ENCODE measurements around the gene ANKRD29.
"Not testable (repeated sequence)": the region's sequence is repeated elsewhere in the genome, so short reads cannot be mapped to it uniquely, and the experiment has no call there.

ANKRD29 gene

DNA sequence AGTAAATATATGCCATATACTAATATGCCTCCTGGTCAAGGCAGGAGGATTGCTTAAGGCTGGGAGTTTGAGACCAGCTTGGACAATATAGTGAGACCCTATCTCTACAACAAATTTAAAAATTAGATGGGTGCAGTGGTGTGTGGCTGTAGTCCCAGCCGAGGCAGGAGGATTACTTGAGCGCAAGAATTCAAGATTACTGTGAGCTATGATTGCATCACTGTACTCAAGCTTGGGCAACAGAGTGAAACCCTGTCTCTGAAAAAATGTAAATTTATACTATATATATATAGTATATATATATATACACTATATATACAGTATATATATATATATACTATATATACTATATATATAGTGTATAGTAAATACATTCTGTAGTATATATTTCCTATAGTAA is 46.5 kb downstream of the ANKRD29 start:
- no peak for DNase-seq (ENCODE audit: low read depth)

DNA sequence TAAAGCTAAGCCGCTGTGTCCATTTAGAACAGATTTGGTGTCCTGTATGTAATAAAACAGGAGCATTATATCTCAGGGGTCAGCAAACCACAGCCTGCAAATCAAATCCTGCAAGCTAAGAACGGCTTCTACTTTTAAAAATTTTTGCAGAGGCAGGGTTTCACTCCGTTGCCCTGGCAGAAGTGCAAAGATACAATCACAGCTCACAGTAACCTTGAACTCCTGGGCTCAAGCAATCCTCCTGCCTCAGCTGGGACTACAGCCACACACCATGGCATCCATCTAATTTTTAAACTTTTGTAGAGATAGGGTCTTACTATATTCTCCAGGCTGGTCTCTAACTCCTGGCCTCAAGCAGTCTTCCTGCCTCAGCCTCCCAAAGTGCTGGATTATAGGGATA is 47.8 kb downstream of the ANKRD29 start:
- DNase-seq (ENCODE audit: low read depth) = no peak

DNA sequence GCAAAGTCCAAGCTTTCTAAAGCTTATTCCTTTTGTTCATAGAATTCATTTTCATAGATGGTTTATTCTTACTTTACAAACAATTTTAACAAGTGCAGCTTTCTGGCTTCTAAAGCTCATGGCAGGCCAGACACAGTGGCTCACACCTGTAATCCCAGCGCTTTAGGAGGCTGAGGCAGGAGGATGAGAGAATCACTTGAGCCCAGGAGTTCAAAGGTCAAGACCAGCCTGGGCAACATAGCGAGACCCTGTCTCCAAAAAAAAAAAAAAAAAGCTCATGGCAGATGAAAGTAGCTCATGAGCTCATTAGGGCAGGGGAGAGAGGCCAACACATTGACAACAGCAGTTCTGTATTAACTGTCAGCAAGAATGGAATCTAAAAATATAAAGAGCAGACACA is 48.3 kb downstream of the ANKRD29 start:
- DNase-seq (ENCODE audit: low read depth) = no peak

DNA sequence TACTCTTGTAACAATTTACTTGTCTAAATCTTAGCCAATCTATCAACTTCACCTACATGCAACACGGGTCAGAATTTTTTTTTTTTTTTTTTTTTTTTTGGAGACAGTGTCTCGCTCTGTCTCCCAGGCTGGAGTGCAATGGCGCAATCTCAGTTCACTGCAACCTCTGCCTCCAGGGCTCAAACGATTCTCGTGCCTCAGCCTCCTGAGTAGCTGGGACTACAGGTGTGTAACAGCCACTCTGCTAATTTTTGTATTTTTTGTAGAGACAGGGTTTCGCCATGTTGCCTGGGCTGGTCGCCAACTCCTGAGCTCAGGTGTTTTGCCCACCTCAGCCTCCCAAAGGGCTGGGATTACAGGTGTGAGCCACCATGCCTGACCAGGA is 49.6 kb downstream of the ANKRD29 start:
- DNase-seq (ENCODE audit: low read depth) = not testable (repeated sequence)

DNA sequence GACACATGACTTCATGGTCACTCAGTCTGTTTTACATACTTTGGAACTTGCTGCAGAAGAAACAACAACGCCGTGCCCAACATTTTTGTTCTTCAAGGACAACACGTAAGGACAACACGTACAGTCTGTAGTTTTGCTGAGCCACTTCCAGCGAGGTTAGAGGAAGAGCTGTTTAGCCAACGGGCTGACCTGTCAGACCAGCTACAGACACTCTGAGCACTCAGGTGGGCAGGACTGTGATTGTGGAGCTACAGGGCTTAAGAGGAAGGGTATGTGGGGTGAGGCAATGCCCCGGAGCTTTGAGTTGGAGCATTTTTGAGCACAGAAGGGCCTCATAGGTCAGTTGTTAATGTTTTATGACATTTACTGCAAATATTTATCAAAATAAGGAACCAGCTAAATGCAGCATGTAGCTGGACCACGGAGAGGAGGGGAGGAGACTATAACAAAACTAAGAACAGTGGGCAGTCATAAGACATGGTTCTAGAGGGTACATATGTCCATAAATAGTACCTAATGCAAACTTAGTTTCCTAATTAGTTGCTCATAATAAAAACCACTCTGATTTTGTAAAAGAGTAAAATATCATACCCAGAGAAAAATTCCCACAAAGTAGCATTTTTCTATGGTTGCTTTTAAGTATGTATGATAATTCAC is 50.1 kb downstream of the ANKRD29 start:
- no peak for DNase-seq (ENCODE audit: low read depth)

DNA sequence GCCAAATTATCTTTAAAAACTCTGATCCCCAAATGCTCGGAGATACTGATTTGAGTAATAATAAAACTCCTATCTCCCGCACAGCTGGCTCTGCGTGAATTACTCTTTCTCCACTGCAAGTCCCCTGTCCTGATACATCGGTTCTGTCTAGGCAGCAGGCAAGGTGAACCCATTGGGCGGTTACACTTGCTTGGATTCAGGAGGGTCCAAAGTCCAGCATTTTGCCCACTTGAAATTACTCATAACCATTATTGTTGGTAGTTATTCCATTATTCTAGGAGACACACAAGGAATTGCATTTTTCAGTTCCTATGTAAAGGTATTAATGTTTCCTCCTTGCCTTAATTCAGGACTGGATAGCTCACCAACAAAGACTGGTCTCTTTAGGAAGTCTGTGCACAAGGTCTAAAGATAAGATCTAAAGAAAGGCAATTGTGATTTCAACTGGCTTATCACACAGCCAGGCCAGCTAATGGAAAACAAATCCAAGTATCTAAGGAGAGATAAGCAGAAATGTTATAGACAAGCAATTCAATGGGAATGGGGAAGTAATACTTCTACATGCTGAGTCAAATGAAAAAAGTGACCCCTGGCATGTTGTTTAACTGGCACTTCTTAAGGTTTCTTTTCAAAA is 53.2 kb downstream of the ANKRD29 start:
- DNase-seq (ENCODE audit: low read depth) = no peak

DNA sequence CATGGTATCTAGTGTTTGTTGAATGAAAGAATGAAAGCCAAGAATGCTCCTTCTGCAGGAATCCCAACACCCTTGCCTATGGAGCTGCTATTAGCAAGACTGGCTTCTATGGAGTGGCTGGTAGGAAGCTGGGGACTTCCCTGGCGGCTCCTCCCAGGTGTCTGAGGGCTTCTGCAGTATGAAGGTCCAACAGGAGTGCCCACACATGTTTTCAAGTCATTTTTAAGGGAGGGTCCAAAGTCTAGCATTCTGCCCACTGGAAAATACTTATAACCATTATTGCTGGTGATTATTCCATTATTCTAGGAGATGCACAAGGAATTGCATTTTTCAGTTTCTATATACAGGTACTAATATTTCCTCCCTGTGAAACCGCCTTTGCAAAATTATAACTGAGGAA is 54.5 kb downstream of the ANKRD29 start:
- no peak for DNase-seq (ENCODE audit: low read depth)

DNA sequence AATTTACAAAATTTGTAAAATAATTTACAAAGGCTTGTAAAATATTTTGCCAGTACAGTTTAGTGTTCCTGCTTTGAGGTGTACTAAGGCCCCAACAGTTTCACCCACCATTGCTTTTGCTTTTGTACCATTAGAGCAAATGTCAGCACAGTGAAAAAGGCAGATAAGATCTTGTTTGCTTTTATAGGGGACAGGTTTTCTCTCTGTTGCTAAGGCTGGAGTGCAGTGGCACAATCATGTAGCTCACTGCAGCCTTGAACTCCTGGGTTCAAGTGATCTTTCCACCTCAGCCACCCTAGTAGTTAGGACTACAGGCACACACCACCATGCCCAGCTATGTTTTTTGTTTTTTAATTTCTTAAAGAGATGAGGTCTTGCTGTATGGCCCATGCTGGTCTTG is 56.8 kb downstream of the ANKRD29 start:
- DNase-seq (ENCODE audit: low read depth) = no peak

DNA sequence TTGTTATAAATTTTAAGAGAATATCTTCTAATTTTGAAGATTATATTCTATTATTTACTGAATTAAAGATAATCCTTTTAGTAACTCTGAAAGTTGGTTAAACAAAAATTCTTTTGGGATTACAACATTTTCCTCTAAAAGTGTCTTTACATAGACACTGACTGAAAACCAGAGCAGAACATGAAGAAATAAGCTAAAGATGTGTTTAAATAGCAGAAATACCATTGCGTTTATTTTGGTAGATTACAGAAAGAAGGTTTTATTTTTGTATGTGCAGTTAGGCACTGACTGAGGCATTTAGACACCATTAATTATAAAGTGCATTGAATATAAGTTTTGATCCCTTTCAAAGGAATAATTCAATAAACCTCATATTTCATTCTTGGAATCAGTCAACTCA is 62.9 kb downstream of the ANKRD29 start:
- peak; percentile 49 for DNase-seq (ENCODE audit: low read depth)

DNA sequence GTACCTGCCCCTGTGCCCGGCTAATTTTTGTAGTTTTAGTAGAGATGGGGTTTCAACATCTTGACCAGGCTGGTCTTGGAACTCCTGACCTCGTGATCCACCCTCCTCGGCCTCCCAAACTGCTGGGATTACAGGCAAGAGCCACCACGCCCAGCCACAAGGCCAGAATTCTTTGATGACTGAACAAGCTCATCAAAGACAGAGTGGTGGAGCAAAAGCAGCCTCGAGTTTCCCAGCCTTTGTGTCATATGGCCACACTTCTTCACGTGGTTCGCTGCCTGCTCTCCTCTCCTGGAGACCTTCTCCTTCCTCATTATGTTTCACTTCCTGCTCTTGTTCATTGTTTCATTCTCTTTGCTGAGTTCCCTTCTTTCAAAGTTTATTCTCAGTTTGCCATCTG is 66.5 kb downstream of the ANKRD29 start:
- DNase-seq (ENCODE audit: low read depth) = no peak

DNA sequence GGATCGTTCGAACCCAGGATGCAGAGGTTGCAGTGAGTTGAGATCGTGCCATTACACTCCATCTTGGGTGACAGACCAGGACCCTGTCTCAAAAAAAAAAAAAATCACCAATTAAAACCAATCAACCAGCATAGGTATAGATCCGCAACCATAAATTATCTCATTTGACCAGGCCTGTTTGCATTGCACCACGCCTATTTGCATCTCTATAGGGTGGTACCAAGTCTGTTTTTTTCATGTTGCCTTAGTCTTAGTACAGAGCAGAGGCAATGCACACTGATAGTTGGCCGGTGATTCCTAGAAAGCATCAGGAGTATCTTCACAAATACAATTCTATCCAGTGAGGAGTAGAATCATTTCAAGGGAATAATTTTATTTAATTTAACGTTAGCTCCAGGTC is 67.1 kb downstream of the ANKRD29 start:
- DNase-seq (ENCODE audit: low read depth) = no peak

DNA sequence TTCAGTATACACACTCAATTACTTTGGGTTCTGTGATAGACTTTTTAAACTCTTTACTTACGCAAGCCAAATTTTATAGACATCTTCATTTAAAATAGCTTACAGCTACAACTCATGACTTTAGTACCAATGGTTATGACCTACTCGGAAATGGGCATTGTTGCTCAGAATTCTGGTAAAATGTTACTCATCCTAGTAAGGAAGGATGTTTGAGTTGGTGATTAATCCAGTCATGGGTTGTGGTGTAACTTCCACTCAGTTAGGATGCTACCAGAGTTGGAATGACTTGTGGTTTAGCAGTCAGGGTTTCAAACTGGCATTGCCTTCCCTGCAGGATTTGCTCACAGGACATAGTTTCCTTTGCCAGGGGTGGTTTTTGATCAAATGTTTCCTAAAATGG is 69.0 kb downstream of the ANKRD29 start:
- DNase-seq (ENCODE audit: low read depth) = peak; percentile 95

DNA sequence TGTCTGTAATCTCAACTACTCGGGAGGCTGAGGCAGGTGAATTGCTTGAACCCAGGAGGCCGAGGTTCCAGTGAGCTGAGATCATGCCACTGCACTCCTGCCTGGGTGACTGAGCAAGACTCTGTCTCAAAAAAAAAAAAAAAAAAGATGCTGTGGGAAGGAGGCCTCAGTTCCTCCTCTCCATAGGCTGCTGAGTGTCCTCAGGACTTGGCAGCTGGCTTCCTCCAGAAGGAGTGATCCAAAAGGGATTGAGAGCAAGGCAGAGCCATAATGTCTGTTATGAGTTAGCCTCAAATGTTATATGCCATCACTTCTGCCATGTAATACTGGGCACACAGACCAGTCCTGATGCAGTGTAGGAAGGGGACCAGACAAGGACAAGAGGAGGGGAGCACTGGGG is 69.8 kb downstream of the ANKRD29 start:
- DNase-seq (ENCODE audit: low read depth) = no peak

DNA sequence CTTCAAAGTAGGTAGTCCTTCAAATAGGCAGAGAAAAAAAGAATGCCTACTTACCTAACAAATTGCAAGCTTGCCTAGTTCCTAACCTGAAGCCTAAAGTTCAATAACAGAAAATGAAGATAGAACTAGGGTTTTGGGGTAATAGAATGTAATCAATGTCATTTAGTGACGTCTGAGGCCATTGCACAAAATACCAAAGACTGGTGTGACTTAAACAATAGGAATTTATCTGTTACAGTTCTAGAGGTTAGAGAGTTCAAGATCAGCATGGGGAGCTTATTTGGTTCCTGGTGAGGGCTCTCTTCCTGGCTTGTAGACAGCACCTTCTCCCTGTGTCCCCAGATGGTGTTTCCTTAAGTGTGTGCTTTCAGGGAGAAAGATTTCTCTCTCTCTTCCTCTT is 71.7 kb downstream of the ANKRD29 start:
- DNase-seq (ENCODE audit: low read depth) = peak; percentile 77

DNA sequence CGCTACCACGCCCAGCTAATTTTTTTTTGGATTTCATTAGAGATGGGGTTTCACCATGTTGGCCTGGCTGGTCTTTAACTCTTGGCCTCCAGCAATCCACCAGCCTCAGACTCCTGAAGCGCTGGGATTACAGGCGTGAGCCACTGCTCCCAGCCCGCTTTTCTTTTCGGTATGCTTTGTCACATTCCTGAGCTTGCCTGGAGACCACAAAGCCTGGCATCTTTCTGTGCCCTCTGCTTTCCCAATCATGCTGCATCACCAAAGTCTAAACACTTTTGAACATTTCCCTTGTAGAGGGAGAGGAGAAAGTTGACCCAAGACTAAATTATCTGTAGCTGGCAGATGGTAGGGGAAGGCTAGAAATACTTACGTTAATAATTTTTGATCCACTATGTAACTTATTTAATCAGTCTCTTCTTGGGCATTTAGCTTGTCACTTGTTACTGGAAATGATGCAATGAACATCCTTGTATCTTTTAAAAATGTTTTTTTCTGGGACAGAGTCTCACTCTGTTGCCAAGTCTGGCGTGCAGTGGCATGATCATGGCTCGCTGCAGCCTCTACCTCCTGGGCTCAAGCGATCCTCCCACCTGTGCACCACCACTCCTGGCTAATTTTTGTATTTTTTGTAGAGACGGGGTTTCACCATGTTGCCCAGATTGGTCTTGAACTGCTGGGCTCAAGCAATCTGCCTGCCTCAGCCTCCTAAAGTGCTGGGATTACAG is 73.7 kb downstream of the ANKRD29 start:
- DNase-seq (ENCODE audit: low read depth) = peak; percentile 71

DNA sequence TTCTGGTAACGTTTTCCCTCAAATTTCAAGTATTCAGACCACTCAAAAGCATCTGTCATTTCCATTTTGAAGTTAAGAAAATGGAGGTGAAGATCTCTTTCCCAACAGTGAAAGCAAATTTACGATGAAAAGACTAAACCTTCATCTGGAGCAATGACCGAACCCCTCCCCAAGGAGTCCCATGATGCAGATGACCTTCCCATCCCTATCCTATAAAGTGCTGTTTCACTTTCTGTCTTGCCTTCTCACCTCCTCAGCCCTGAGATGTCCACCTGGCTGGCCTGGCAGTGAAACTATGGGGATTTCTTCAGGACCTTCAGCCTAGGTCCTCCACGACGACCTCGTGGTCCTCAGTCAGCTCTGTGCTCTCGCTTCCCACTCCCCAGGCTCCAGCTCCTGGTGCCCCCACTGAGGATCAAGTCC is 75.5 kb downstream of the ANKRD29 start:
- no peak for DNase-seq (ENCODE audit: low read depth)

DNA sequence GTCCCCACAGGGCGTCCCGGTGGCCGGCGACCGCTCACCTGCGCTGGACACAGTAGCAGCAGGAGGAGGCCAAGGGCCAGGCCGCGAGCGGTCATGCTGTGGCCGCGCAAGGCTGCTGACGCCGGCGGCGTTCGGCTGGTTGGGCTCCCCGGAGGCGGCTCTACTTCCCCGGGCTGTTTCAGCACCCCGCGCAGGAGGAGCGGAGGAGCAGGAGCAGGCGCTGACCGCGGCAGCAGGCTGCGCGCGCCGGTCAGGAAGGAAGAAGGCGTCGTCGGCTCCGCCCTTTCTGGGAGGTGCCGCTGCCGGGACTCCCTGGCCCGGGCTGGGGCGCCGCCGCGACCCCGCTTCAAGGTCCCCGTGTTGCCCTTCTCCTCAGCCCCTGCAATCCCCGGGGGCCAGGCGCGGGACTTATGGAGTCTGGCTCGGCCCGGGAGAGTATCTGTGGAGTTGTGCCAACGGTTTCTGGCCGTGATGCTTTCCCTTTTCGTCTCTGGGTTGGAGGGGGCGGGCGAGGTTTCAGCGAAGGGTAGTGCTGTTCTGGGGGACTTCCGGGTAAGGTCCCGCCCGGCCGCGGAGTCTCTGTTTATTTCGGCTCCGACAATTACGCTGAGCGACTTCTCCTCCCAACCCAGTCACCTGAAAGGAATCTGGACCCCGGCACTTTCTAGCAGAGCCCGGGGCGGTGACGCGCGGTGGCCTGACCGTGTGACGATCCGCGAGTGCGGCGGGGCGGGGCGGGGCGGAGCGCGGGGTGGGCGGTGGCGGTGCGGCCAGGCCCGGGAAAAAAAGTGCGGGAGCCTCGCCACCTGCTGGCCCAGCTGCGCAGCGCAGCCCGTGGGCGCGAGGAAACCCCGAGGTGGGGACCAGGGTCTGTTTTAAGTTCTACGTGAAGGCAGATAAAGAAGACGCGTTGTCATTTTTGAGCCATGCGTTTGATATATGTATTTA is 76.2 kb downstream of the ANKRD29 start, which contains the start of gene NPC1:
NPC1 (minus strand) TSS at position 258 of the 948 bp plus-strand sequence; CDS start at position 95, 163 bp downstream.
- peak; percentile 98 for DNase-seq (ENCODE audit: low read depth)

DNA sequence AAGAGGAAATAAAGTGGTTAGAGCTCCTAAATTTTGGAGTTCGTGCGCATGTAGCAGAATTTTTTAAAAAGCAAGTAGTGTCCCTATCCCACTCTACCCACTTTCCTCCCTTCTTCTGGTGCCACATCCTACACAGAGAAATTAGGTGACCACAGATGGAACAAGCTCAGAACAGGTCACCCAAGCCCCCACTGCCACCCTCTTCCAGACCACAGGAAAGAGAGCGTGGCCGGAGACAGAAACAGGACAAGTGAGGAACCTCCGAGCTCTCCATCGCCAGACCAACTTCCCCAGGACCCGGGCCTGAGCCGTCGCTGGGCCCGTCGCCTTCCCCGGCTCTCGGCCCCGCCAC is 76.8 kb downstream of the ANKRD29 start:
- no peak for DNase-seq (ENCODE audit: low read depth)

DNA sequence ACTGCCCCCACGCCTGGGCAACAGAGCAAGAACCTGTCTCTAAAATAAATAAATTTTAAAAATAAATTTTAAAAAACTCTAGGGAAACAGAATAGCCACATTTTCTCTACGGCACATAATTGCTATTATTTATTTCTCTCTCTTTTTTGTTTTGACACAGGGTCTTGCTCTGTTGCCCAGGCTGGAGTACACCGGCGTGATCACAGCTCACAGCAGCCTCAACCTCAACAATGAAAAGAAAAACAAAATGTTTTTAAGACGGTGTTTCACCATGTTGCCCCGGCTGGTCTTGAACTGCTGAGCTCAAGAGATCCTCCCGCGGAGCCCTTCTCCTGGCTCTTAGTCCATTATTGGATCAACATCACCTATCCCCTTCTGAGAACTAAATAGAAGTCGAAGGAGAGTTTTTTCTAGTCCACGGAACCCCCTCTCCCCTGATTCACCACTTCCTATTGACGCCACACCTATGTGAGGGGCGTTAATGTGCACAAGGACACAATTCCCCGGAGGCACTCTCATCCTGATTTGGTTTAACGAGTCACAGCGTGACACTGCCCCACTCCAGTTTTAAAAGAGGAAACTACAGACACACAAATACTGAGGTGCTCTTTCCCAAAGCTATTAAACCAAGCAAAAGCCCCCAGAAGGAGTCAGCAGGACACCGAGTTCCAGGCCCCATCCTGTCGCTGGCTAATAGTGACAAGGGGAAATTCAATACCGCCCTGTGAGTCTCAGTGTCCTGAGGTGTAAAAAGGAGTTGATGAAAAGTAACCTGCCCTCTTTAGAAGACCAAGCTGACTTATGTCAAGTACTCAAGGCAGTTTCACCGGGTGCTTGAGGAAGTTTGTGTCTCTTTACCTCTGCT is 77.5 kb downstream of the ANKRD29 start:
- DNase-seq (ENCODE audit: low read depth) = peak; percentile 61

DNA sequence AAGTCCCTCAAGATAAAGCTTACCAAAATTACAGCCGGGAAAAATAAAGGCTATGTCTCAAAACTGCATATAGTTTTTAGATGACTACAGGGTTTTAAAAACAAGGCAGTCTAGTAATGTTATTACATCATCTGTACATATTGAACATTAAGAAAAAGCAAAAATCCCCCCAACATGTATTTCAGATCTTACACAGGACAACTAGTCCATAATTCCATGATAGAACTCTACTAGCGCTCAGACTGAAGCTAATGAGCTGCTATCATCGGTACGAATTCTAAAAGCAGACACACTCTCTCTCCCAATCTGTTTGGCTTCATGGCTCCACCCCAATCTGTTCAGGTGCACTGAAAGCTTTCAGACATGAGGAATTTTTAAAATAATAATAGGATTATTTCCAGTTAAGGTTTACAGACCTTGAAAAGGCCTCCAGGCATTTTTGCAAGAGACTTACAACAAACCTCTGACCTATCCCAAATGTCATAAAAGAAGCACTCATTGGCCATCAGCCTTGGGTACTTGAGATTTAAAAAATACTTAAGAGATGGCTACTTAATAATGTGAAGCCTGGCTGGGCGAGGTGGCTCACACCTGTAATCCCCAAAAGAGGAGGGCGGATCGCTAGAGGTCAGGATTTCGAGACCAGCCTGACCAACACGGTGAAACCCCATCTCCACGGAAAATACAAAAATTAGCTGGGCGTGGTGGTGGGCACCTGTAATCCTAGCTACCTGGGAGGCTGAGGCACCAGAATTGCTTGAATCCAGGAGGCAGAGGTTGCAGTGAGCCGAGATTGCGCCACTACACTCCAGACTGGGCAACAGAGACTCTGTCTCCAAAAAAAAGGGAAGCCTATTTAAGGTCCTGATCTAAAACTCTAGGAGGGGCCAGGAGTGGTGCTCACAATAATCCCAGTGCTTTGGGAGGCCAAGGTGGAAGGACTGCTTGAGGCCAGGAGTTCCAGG is 78.4 kb downstream of the ANKRD29 start:
- no peak for DNase-seq (ENCODE audit: low read depth)

Data from EH (cell line).